GM12865 (cell line): ENCODE data around the gene USP37.

Experiments used
- DNase-seq: peaks from one replicate; pipeline ENCODE4 v3.0.0; 2010; ENCODE audit warnings: low read depth
- H3K4me3 ChIP-seq: 2 replicates; pipeline ENCODE4 v1.5.1; 2011; ENCODE audit warnings: mild to moderate bottlenecking, low read depth, low read length, control low read depth
- TF ChIP-seq, protein P1 (sequence below): IDR thresholded peaks from 2 replicates; pipeline ENCODE4 v1.5.1; 2011; ENCODE audit warnings: low read length, control low read depth, low read depth, inconsistent platforms; ENCODE audit not compliant: insufficient read depth; ENCODE audit errors: missing control alignments

Gene USP37, protein sequence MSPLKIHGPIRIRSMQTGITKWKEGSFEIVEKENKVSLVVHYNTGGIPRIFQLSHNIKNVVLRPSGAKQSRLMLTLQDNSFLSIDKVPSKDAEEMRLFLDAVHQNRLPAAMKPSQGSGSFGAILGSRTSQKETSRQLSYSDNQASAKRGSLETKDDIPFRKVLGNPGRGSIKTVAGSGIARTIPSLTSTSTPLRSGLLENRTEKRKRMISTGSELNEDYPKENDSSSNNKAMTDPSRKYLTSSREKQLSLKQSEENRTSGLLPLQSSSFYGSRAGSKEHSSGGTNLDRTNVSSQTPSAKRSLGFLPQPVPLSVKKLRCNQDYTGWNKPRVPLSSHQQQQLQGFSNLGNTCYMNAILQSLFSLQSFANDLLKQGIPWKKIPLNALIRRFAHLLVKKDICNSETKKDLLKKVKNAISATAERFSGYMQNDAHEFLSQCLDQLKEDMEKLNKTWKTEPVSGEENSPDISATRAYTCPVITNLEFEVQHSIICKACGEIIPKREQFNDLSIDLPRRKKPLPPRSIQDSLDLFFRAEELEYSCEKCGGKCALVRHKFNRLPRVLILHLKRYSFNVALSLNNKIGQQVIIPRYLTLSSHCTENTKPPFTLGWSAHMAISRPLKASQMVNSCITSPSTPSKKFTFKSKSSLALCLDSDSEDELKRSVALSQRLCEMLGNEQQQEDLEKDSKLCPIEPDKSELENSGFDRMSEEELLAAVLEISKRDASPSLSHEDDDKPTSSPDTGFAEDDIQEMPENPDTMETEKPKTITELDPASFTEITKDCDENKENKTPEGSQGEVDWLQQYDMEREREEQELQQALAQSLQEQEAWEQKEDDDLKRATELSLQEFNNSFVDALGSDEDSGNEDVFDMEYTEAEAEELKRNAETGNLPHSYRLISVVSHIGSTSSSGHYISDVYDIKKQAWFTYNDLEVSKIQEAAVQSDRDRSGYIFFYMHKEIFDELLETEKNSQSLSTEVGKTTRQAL

DNA sequence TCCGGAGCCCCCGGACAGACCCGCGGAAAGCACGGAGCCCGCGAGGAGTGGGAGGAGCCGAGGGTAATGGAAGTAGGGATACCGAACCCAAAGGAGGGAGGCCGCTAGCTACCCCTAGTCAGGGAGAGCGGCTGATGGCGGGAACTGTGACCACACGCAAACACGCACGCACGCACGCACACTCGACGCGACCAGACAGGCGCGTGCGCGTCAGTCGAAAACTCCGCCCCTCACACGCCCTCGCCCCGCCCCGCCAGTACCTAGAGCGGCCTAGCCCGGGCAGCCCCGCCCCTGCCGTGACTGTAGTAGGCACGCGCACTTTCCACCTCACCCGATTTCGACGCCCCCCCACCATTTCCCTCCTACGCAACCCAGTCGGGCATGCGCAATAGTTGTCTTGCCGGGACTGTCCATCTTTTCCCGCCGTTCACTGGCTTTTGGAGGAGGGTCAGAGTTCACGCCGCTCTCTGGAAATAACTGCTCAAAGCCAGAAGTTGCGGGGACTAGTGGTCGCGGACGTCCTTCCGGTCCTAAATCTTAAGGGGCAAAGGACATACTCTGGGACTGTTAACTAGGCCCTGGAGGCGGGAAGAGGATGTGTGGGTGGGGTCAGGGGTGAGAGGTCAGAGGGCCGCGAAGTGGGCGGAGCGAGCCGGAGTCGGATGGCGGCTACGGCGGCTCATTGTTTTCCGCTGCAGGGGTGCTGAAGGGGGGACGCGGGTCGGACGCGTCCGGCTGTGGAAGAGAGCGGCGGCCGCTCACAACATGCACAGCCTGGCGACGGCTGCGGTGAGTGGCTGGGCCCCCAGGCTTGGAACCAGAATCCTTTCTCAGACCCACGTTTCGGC, at the start of gene USP37, which contains the start of gene CNOT9:
TSS of gene USP37 (minus strand) at position 162 of the 848 bp plus-strand sequence. CDS start 9,698 bp downstream, outside the sequence.
TSS of gene CNOT9 (plus strand) at position 650 of the 848 bp plus-strand sequence. CDS start at position 766, 116 bp downstream.
- TF ChIP-seq, protein P1, sequence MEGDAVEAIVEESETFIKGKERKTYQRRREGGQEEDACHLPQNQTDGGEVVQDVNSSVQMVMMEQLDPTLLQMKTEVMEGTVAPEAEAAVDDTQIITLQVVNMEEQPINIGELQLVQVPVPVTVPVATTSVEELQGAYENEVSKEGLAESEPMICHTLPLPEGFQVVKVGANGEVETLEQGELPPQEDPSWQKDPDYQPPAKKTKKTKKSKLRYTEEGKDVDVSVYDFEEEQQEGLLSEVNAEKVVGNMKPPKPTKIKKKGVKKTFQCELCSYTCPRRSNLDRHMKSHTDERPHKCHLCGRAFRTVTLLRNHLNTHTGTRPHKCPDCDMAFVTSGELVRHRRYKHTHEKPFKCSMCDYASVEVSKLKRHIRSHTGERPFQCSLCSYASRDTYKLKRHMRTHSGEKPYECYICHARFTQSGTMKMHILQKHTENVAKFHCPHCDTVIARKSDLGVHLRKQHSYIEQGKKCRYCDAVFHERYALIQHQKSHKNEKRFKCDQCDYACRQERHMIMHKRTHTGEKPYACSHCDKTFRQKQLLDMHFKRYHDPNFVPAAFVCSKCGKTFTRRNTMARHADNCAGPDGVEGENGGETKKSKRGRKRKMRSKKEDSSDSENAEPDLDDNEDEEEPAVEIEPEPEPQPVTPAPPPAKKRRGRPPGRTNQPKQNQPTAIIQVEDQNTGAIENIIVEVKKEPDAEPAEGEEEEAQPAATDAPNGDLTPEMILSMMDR, result no peak
- DNase-seq, result peak; percentile 99
- peak within 1 kb of the TSS; percentile 97 for H3K4me3 ChIP-seq

DNA sequence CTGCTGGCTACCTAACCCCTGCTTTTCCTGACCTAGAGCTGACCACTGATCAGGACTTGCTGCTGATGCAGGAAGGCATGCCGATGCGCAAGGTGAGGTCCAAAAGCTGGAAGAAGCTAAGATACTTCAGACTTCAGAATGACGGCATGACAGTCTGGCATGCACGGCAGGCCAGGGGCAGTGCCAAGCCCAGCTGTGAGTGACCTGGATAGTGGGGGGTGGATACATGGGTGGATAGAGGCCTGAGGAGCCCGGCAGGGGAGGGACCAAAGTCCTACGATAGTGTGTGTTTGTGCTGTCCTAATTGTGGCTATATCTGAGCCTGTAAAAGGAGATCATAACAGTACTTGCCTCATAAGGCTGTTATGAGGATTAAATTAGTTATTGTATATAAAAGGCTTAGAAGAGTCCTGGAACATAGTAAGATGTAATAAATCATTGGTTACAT, 47.7 kb upstream of the USP37 start:
- no peak for DNase-seq
- H3K4me3 ChIP-seq, result no peak overlapping the region
- TF ChIP-seq, protein P1, result no peak

- DNase-seq, result no peak
- no peak within 1 kb of the TSS for H3K4me3 ChIP-seq
- TF ChIP-seq, protein P1, result no peak
These were observed 39.4 kb upstream of the USP37 start, which contains the start of gene PLCD4 for GRCh38 chr2:218607436-218608115. TSS of gene PLCD4 (plus strand) at chr2:218607899. CDS start at chr2:218615740, 7,841 bp downstream.

DNA sequence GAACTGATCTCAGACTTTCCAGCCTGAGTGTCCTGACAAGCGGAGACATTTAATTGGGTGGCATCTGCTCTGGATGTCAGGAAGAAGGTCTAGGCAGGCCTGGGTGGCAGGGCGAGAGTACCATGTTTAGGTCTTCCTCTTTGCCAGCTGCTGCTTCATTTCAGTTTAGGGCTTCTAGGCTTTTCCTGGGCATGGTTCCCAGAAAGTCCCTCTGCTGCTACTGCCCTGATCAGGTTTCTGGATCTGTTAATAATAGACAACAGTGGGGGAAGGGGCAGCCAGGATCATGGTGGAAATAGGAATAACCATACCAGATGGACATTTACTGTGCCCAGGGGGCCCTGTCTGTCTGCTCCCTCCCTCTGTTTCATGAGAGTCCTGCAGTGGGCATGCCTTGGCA, 37.3 kb upstream of the USP37 start:
- TF ChIP-seq, protein P1, result no peak
- DNase-seq, result no peak
- H3K4me3 ChIP-seq, result no peak overlapping the region

DNA sequence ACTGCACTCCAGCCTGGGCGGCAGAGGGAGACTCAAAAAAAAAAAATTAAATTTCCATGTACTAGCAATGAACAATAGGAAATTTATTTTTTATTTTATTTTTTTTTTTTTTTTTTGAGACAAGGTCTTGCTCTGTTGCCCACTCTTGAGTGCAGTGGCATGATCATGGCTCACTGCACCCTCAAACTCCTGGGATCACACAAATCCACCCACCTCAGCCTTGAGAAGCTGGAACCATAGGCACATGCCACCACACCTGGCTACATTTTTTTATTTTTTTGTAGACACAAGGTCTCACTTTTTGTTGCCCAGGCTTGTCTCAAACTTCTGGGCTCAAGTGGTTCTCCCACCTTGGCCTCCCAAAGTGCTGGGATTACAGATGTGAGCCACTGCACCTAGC, 17.4 kb upstream of the USP37 start:
- TF ChIP-seq, protein P1, result no peak
- DNase-seq, result no peak
- H3K4me3 ChIP-seq, result no peak overlapping the region
